ENCODE data around the gene GPR143.
"Not testable (repeated sequence)": the region's sequence is repeated elsewhere in the genome, so short reads cannot be mapped to it uniquely, and the experiment has no call there.

The GPR143 gene

GRCh38 chrX:9770319-9770718 lies 4.7 kb upstream of the GPR143 start:
- no peak overlapping the region for H3K4me3 ChIP-seq (ENCODE audit: control insufficient read depth, low read depth, low read length)
- no peak for TF ChIP-seq CTCF (IDR thresholded peaks at IDR 0.05; ENCODE audit: control insufficient read depth, insufficient read depth, low read depth, low read length, missing control alignments)
- no peak for DNase-seq (ENCODE audit: low read depth)

GRCh38 chrX:9768321-9768839 lies 2.7 kb upstream of the GPR143 start:
- H3K4me3 ChIP-seq (ENCODE audit: control insufficient read depth, low read depth, low read length); DNase-seq (ENCODE audit: low read depth): not testable (repeated sequence)

GRCh38 chrX:9767375-9767774 lies 1.7 kb upstream of the GPR143 start:
- DNase-seq (ENCODE audit: low read depth): no peak
- H3K4me3 ChIP-seq (ENCODE audit: control insufficient read depth, low read depth, low read length): no peak overlapping the region
- no peak for TF ChIP-seq CTCF (IDR thresholded peaks at IDR 0.05; ENCODE audit: control insufficient read depth, insufficient read depth, low read depth, low read length, missing control alignments)

- no peak for TF ChIP-seq CTCF (IDR thresholded peaks at IDR 0.05; ENCODE audit: control insufficient read depth, insufficient read depth, low read depth, low read length, missing control alignments)
- DNase-seq (ENCODE audit: low read depth): no peak
- no peak overlapping the region for H3K4me3 ChIP-seq (ENCODE audit: control insufficient read depth, low read depth, low read length)
Observed at GRCh38 chrX:9765072-9765736, 443 bp downstream of the GPR143 start.

GRCh38 chrX:9759337-9759736 lies 6.3 kb downstream of the GPR143 start:
- no peak for TF ChIP-seq CTCF (IDR thresholded peaks at IDR 0.05; ENCODE audit: control insufficient read depth, insufficient read depth, low read depth, low read length, missing control alignments)
- no peak overlapping the region for H3K4me3 ChIP-seq (ENCODE audit: control insufficient read depth, low read depth, low read length)
- no peak for DNase-seq (ENCODE audit: low read depth)

GRCh38 chrX:9758021-9758638 lies 7.5 kb downstream of the GPR143 start:
- no peak overlapping the region for H3K4me3 ChIP-seq (ENCODE audit: control insufficient read depth, low read depth, low read length)
- TF ChIP-seq CTCF (IDR thresholded peaks at IDR 0.05; ENCODE audit: control insufficient read depth, insufficient read depth, low read depth, low read length, missing control alignments): no peak
- no peak for DNase-seq (ENCODE audit: low read depth)

GRCh38 chrX:9757366-9757765 lies 8.3 kb downstream of the GPR143 start:
- no peak overlapping the region for H3K4me3 ChIP-seq (ENCODE audit: control insufficient read depth, low read depth, low read length)
- no peak for DNase-seq (ENCODE audit: low read depth)
- no peak for TF ChIP-seq CTCF (IDR thresholded peaks at IDR 0.05; ENCODE audit: control insufficient read depth, insufficient read depth, low read depth, low read length, missing control alignments)
